D341Med (cell line): ENCODE data around the gene JAG2.

Experiments used
- DNase-seq: peaks from one replicate; pipeline ENCODE4 v3.0.0; 2012; ENCODE audit warnings: low spot score

JAG2 gene

DNA sequence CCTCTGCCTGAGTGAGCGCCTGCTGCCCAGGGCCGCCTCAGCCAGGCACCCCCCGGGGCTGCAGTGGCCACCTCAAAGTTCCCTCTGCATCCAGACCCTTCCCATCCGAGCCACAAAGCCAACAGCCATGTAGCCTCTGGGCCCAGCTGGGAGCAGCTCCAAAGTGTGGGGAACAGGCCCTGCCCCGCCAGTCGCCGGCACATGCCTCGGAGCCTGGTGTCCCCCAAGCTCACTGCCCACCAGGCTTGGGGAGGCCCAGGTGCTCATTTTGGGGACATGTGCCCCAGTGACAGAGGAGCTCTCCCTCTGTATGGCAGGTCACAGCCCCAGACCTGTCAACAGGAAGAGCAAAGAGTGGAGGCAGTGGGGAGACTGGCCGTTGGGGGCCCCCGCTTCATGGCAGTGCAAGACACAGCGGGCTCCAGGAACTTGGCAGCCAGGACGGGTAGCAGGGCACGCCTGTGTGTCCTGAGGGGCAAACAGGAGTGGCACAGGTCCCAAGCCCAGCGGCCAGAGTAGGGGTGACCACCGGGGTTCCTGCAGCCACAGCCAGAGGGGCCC, 29.9 kb downstream of the JAG2 start:
- peak; percentile 38 for DNase-seq

- peak; percentile 38 for DNase-seq
Observed at GRCh38 chr14:105138021-105138541, 30.5 kb downstream of the JAG2 start.

DNA sequence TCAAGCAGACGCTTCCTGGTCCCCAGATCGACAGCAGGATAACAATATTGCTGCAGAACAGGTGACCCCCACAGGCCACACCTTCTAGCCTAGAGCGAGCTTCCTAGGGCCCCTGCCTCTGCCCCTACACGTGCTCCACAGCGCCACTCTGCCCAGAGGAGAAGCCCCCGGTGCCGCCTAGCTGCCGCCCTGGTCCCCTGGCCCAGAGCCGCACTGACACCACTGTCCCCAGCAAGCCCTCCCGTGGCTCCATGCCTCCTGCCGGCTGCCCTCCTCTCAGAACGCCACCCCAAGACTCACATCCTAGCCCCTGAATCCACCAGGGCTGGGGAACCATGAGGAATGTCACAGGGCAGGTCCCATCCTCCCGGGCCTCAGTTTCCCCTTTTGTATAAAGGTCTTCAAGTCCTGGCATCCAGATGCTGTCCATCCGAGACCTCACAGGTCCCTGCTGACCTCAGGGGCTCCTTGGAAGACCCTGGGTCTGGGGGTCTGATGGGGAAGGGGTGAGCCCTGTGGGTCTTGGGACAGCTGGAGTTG, 31.0 kb downstream of the JAG2 start:
- peak; percentile 34 for DNase-seq

- peak; percentile 33 for DNase-seq
Observed at GRCh38 chr14:105136401-105137322, 31.9 kb downstream of the JAG2 start.

GRCh38 chr14:105135700-105136395, 32.7 kb downstream of the JAG2 start:
- no peak for DNase-seq

GRCh38 chr14:105132921-105133654, 35.5 kb downstream of the JAG2 start:
- DNase-seq, result no peak

DNA sequence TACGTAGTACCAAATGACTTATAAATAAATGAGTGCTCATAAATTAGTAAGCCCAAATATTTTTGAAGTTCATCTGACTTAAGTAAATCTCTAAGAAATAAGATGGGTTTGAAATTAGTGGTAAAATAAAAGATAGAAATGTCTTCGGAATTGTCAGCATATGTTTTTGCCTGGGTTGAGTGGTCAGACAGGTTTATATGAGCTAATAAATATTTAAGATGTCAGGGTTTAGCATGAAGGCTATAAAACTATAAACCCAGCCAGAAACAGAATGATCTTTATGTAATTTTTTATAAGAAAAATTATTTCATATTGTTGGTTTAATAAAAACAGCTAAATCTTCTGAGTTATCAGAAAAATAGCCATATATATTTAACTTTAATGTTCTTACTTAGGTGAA, 37.3 kb downstream of the JAG2 start:
- DNase-seq, result no peak

GRCh38 chr14:105128059-105128458, 40.5 kb downstream of the JAG2 start:
- no peak for DNase-seq

- peak; percentile 45 for DNase-seq
Observed at GRCh38 chr14:105126981-105127329, 41.6 kb downstream of the JAG2 start.

GRCh38 chr14:105126126-105126980, 42.2 kb downstream of the JAG2 start:
- DNase-seq, result peak; percentile 29

DNA sequence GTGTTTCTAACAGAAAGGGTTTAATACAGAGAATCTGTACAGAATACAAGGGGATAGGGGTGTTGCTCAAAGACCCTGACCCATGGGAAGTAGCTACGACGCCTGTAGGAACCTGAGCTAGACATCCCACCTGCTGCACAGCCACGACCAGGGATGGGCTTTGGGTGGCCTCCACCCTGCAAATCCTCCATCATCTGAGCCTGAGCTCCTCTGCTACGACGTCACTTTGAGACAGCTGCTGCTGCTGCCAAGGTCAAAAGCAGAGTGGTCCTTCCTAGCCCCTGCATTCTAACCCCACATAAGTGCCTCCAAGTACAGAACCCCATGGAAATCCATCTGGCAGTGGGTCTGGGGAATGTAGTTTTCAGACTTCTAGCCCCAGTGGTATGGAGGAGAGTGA, 43.8 kb downstream of the JAG2 start:
- DNase-seq, result peak; percentile 25

DNA sequence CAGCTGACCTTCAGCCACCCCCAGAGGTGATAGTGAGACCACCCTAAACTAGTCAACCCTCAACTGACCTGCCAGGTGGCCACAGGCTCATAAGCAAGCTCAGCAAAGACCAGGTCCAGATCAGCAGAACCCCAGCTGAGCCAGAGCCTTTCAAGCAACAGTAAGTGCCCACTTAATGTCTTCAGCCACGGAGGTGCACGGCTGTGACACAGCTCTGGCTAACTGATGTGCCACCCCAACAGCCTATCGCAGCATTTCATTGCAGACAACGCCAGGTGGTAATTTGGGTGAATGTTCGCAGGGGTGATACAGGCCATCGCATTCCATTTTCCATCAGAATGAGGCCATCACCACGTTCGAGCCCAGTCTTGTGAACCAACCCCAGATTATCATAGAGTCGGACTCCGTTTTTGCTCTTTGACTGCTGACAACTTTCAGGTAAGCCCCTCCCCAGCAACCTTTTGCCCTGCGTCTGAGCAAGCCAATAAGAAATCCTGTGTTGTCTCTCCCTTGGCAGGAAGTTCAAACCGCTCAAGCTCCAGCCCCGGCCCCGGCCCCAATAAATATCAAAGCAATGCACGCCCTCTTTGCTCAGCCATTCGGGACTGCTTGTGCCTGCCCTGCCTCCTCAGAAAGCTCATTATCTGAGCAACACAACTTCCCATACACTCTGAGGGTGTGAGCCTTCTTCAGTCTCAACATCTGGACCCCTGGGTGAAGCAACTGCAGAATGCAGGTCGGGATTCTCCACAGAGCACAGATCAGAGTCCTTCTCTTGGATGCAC, 44.4 kb downstream of the JAG2 start:
- peak; percentile 18 for DNase-seq

DNA sequence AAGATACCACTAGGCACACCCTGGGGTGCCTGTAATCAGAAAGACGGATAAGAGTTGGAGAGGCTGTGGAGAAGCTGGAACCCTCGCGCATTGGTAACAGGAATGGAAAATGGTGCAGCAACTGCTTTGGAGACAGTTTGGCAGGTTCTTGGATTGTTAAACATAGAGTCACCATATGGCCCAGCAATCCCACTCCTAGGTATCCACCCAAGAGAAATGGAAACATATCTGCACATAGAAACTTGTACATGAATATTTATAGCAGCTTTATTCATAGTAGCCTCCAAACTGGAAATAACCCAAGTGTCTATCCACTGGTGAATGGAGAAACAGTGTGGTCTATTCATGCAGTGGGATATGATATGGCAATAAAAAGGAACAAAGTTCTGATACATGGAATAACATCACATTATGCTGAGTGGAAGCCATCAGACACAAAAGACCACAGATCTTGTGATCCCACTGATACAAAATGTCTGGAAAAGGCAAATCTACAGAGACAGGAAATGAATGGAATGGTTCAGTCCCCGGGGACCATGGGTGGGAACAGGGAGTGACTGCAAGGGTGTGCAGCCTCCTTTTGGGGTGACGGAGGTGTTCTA, 45.4 kb downstream of the JAG2 start:
- peak; percentile 6 for DNase-seq

- DNase-seq, result peak; percentile 10
Observed at GRCh38 chr14:105120056-105120455, 48.5 kb downstream of the JAG2 start.

- peak; percentile 18 for DNase-seq
Observed at GRCh38 chr14:105119408-105120025, 49.1 kb downstream of the JAG2 start.

DNA sequence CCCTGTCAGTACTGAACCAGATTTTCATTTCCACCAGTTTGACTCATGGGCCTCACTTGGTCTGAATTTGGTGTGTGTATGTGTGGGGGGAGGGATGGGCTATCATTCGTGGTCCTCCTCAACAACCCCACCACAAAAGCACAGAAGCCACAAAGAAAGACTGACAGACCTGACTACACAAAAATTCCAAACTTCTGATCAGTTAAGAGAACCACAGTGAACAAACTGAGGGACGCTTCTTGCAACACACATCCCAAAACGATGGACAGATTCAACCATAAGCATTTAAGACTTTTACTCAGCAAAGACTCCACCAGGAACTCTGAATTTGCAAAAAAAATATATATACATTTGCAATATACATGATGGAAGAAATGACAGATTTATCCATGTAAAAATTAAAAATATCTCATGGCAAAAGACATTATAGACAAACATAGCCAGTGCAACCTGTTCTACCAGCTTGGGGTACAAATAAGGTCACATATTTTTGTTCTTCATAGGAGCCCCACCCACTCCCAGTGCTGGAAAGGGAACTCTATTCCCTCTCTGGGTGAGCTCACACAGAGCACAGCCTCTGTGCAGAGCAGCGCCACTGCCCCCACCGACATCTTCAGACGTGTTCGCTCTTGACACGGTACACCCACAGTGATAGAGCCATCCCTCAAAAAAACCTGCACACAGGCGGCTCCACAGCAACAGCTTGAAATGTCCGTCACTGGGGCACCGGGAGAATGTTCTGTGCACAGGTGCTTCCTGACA, 49.7 kb downstream of the JAG2 start:
- DNase-seq, result peak; percentile 27

DNA sequence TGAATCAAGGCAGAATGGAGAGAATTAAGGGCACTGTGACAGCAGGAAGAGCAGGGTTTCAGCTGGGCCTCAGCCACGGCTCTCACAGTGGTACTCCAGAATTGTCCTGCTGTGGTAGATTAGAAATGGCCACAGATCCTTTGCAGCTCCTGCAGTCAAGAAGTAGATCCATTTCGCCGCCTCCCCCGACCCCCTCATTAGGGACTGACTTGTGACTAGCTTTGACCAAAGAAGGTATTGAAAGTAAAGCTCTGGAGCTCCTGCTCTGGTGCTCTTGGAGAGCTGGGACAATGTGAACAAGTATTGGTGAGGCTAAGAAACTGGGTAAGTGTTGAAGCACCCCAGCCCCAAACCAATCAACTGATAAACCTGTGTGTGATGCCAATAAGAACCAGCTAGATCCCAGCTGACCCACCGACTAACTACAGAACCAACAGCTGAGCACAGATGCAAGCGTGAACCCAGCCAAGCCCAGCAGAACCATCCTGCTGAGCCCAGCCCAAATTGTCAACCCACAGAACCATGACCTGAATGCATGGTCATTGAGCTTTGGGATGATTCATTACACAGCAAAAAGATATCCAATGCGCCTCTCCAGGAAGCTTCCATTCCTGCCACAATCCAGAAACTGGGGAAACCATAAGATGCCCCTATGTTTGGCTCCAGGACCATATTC, 50.7 kb downstream of the JAG2 start:
- DNase-seq, result peak; percentile 8

DNA sequence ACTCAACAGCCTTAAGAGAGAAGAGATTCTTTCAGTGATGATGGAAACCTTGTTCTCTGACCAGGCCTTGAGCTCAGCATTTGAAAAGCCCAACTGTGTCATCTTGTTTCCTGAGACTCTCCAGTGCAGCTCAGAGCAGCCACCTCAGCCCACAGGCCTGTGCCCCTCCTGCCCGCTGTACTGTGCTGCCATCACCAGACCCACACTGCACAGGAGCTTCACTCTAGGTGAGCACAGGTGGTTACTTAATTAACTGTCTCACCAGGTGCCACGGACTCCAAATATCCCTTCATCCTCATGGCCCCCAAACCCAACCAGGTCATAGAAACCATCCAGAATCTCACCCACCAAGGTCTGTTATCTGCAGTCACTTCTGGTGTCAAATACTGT, 51.3 kb downstream of the JAG2 start:
- DNase-seq, result peak; percentile 15
